AG04449 (cell line): ENCODE measurements around the gene UTS2R.
A peak's percentile ranks its signal among the peaks of the same experiment; 100 is the strongest.

Source experiments
- CTCF ChIA-PET: fragments of 350-600 bp; formaldehyde crosslinking; extraction: SDS; loops from one replicate; lab custom pipeline; 2021; ENCODE audit warnings: antibody characterized with exemption; lab: Yijun Ruan, JAX
- POLR2A ChIA-PET: fragments of 400-600, 350-600 bp; formaldehyde crosslinking; extraction: SDS; loops from one replicate; lab custom pipeline; 2020; ENCODE audit warnings: antibody characterized with exemption, inconsistent platforms; lab: Yijun Ruan, JAX
- DNase-seq: peaks from one replicate; pipeline ENCODE4 v3.0.0-alpha.2; 2010; ENCODE audit warnings: low read depth, low spot score
- H3K4me3 ChIP-seq: 2 replicates; pipeline ENCODE4 v1.5.1; 2011; ENCODE audit warnings: low read depth, mild to moderate bottlenecking, control low read depth, low read length
- TF ChIP-seq, protein P1 (sequence below): IDR thresholded peaks from one replicate; pipeline ENCODE4 v1.5.1; 2011; ENCODE audit warnings: mild to moderate bottlenecking, moderate library complexity, low read length, control low read depth, inconsistent platforms; ENCODE audit not compliant: insufficient read depth; ENCODE audit errors: missing control alignments

Gene UTS2R

GRCh38 chr17:82329683-82330321 lies 41.8 kb upstream of the UTS2R start:
- POLR2A ChIA-PET: no interaction called here
- H3K4me3 ChIP-seq: no peak overlapping the region
- TF ChIP-seq, protein P1, sequence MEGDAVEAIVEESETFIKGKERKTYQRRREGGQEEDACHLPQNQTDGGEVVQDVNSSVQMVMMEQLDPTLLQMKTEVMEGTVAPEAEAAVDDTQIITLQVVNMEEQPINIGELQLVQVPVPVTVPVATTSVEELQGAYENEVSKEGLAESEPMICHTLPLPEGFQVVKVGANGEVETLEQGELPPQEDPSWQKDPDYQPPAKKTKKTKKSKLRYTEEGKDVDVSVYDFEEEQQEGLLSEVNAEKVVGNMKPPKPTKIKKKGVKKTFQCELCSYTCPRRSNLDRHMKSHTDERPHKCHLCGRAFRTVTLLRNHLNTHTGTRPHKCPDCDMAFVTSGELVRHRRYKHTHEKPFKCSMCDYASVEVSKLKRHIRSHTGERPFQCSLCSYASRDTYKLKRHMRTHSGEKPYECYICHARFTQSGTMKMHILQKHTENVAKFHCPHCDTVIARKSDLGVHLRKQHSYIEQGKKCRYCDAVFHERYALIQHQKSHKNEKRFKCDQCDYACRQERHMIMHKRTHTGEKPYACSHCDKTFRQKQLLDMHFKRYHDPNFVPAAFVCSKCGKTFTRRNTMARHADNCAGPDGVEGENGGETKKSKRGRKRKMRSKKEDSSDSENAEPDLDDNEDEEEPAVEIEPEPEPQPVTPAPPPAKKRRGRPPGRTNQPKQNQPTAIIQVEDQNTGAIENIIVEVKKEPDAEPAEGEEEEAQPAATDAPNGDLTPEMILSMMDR: no peak
- no peak for DNase-seq
- CTCF ChIA-PET: interaction anchor here (0.9 to 3.0 kb wide), 4 partner anchors 9 to 93 kb away, joined by 3 to 13 read pairs (median 3); partner anchors contain the start of genes HEXD and OGFOD3

GRCh38 chr17:82330322-82331239 lies 41.0 kb upstream of the UTS2R start:
- ChIA-PET CTCF (interaction anchor here (0.9 to 3.0 kb wide), 3 partner anchors 9 to 89 kb away, joined by 3 to 13 read pairs (median 3); partner anchors contain the start of genes HEXD and OGFOD3), POLR2A (no interaction called here)
- H3K4me3 ChIP-seq: no peak overlapping the region
- no peak for DNase-seq
- TF ChIP-seq, protein P1: no peak

- TF ChIP-seq, protein P1: no peak
- ChIA-PET POLR2A (no interaction called here), CTCF (interaction anchor here (3.0 kb wide), 1 partner anchor 10 kb away, joined by 13 read pairs; no protein-coding TSS in a partner anchor)
- H3K4me3 ChIP-seq: no peak overlapping the region
- no peak for DNase-seq
Measured at GRCh38 chr17:82331345-82331939, 40.1 kb upstream of the UTS2R start.

DNA sequence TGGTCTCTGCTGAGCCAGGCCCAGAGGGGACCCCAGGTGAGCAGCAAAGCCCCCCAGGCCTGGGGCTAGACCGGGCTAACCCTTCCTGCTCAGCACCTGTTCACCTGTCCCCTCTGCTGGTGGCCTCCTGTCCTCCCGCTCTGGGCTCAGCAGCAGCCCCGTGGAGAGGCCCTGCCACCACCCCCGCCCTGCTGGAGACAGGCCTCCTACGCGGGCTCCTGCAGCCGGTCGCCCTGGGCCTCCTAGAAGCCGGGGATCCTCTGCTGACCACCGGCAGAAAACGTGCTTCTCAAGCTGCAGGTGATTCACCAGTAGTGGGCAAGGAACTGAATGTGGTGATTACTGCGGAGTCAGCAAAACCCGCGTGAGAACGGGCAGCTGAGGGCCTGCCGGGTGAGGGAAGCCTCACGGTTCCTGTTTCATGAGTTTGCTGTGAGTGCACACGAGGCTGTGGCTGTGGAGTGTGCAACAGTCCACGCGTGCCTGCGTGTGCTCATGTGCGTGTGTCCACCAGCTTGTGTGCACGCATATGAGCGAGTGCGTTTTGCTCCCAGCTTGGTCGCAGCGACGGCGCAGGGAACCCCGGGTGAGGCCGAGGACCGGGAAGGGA lies 38.8 kb upstream of the UTS2R start:
- TF ChIP-seq, protein P1: no peak
- ChIA-PET CTCF (interaction anchor here (0.9 to 2.7 kb wide), 9 partner anchors 11 to 92 kb away, joined by 3 to 8 read pairs (median 3); partner anchors contain the start of gene CD7), POLR2A (interaction anchor here (1.4 kb wide), 1 partner anchor 40 kb away, joined by 3 read pairs; no protein-coding TSS in a partner anchor)
- DNase-seq: no peak
- peak overlapping the region; percentile 59 for H3K4me3 ChIP-seq

DNA sequence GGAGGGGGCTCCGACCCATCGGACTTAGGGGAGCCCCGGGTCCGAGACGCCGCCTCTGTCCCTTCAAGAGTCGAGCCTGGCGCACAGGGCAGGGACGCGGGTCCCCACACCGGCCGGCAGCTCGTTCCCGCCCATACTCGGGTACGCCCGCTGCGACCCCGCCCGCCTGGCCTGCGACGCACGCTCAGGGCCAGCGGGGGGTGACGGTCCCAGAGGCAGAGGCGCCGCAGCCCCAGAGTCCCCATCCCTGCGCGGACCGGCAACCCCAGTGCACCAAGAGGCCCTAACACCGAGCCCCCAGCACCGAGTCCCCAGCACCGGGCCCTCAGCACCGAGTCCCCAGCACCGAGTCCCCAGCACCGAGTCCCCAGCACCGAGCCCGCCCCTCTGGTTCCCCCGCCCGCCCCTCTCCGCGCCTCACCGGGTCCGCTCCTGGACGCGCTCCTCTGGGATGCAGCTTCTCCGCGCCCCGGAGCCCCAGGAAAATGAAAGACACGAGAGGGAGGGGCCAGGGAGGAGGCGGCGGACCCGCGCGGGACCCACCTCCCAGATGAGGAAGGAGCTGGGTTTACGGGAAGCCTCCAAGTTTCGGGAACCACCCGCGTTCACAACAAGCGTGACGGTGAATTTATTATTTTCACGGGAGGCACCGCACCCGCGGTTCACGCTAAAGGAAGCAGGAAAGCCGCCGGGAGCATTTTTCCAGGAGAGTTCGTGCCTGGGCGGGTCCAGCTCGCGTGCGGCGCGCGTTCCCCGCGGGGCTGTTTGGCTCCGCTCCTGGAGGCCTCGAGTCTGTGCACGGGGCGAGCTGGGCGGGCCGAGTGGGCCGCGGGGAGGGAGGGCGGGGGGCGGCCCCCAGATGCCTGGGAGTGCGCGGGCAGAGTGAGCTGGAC lies 38.0 kb upstream of the UTS2R start, which contains the start of gene SECTM1:
SECTM1 (minus strand) TSS at position 488 of the 893 bp plus-strand sequence. CDS start 6,526 bp downstream, outside the sequence.
- CTCF ChIA-PET: interaction anchor here (0.9 to 2.7 kb wide), 10 partner anchors 10 to 92 kb away, joined by 3 to 8 read pairs (median 4); partner anchors contain the start of gene CD7
- H3K4me3 ChIP-seq: peak within 1 kb of the TSS; percentile 59
- DNase-seq: no peak
- TF ChIP-seq, protein P1: no peak
- POLR2A ChIA-PET: interaction anchor here (1.4 kb wide), 1 partner anchor 41 kb away, joined by 3 read pairs; no protein-coding TSS in a partner anchor
